Measurements from ENCODE around the gene SEC31B. TPM values are rescaled to one million over a fixed set of nuclear protein-coding genes. Genes with fewer than 3 reads are reported as not detected.

The SEC31B gene
- total and polyA plus RNA-seq, 2 of the 8 experiments (the other 6 are each of a cell fraction or from before 2014, with no cell fraction given): 4.1 to 5.3 TPM

- no peak for TF ChIP-seq CHD7 (IDR thresholded peaks at IDR 0.05; ENCODE audit: insufficient replicate concordance, low read length)
- no peak for TF ChIP-seq SP4 (IDR thresholded peaks at IDR 0.05; ENCODE audit: low read length)
- TF ChIP-seq SIRT6 (IDR thresholded peaks at IDR 0.05; ENCODE audit: low read length): no peak
- no peak for TF ChIP-seq CBX5 (IDR thresholded peaks at IDR 0.05; ENCODE audit: low read depth, low read length)
- TF ChIP-seq PHF8 (conservative IDR thresholded peaks at IDR 0.05; ENCODE audit: low read depth, low read length): no peak
Observed at GRCh38 chr10:100553929-100554328, 34.3 kb upstream of the SEC31B start (continued).

Measured in H1 (cell line).